Panc1 (cell line): ENCODE data around the gene PATJ.

Experiments used
- CTCF ChIP-seq: fragments of 450-650 bp; IDR thresholded peaks from 2 replicates; pipeline ENCODE4 v1.5.1; 2017; ENCODE audit warnings: mild to moderate bottlenecking
- POLR2AphosphoS5 ChIP-seq: IDR thresholded peaks from 2 replicates; pipeline ENCODE4 v1.6.1; 2012; ENCODE audit warnings: mild to moderate bottlenecking, low read depth, low read length, moderate library complexity
- SIN3A ChIP-seq: IDR thresholded peaks from 2 replicates; pipeline ENCODE4 v1.6.1; 2012; ENCODE audit warnings: low read depth, mild to moderate bottlenecking, low read length, moderate library complexity, borderline replicate concordance; ENCODE audit not compliant: insufficient read depth
- TCF7L2 ChIP-seq: IDR thresholded peaks from 2 replicates; pipeline ENCODE4 v1.6.1; 2011; ENCODE audit warnings: mild to moderate bottlenecking, low read depth, low read length, inconsistent platforms

GRCh38 chr1:62040450-62040849 lies 298.2 kb downstream of the PATJ start:
- TF ChIP-seq CTCF = no peak
- no peak for TF ChIP-seq POLR2AphosphoS5
- no peak for TF ChIP-seq TCF7L2
- no peak for TF ChIP-seq SIN3A
